ENCODE data around the gene SLC26A3. TPM values are rescaled to one million over a fixed set of nuclear protein-coding genes. Genes with fewer than 3 reads are reported as not detected.

The SLC26A3 gene
- total and polyA plus RNA-seq, 10 of the 15 experiments (the other 5 are each of a cell fraction or from before 2014, with no cell fraction given): 0.46 TPM; not detected in 9

DNA sequence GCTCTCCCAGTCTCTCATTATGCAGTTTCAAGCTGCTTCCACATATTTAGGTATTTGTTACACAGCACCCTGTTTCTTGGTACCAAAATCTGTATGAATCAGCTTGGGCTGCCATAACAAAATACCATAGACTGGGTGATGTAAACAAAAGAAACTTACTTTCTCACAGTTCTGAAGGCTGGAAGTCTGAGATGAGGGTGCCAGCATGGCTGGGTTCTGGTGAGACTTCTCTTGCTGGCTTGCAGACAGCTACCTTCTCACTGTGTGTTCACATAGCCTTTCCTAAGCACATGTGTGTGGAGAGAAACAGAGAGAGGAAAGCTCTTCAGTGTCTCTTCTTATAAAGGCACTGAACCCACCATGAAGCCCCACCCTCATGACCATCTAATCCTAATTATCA is 74.7 kb downstream of the SLC26A3 start:
- ChIA-PET CTCF (interaction anchor here (0.6 to 6.9 kb wide), 7 partner anchors 13 to 527 kb away, joined by 3 to 63 read pairs (median 3); no protein-coding TSS in a partner anchor), RAD21 (ENCODE audit: unreplicated experiment) (interaction anchor here (1.2 to 1.4 kb wide), 2 partner anchors 147 to 265 kb away, joined by 3 to 5 read pairs; no protein-coding TSS in a partner anchor), POLR2A (no interaction called here), SMC1A (ENCODE audit: uncharacterized antibody, unreplicated experiment) (interaction anchor here (0.6 to 1.6 kb wide), 7 partner anchors 9 to 266 kb away, joined by 3 to 6 read pairs (median 3); no protein-coding TSS in a partner anchor)
- H3K4me3 ChIP-seq: no peak overlapping the region
- no peaks in the 10 kb centered on the region for H3K27me3 ChIP-seq (replicated peaks in 1 of 2; ENCODE audit: control insufficient read depth in 2 of 2, insufficient read depth in 2 of 2, low read length in 1 of 2)
- in situ Hi-C loops (cut with MboI) (loop anchor here (5.0 to 10.0 kb wide), 3 partner anchors 276 to 933 kb away; no protein-coding TSS in a partner anchor), intact Hi-C loops (cut with micrococcal nuclease; ENCODE audit: unreplicated experiment) (loop anchor here (5.0 to 10.0 kb wide), 3 partner anchors 143 to 783 kb away; partner anchors contain the start of gene BCAP29)
- H2AFZ ChIP-seq (ENCODE audit: control insufficient read depth, low read depth, low read length): no peak overlapping the region
- H3K4me2 ChIP-seq (ENCODE audit: control insufficient read depth, insufficient read depth): no peak overlapping the region
- no TSS peak for BruUV-seq (replicated peaks)
- TF ChIP-seq SREBF2 (IDR thresholded peaks at IDR 0.05; ENCODE audit: low read length) (no peak), PAX8 (IDR thresholded peaks at IDR 0.05) (no peak), YY1 (IDR thresholded peaks at IDR 0.05; ENCODE audit: low read depth, low read length) (no peak), IKZF1 (conservative IDR thresholded peaks at IDR 0.05) (no peak)
- TF ChIP-seq, protein P1, sequence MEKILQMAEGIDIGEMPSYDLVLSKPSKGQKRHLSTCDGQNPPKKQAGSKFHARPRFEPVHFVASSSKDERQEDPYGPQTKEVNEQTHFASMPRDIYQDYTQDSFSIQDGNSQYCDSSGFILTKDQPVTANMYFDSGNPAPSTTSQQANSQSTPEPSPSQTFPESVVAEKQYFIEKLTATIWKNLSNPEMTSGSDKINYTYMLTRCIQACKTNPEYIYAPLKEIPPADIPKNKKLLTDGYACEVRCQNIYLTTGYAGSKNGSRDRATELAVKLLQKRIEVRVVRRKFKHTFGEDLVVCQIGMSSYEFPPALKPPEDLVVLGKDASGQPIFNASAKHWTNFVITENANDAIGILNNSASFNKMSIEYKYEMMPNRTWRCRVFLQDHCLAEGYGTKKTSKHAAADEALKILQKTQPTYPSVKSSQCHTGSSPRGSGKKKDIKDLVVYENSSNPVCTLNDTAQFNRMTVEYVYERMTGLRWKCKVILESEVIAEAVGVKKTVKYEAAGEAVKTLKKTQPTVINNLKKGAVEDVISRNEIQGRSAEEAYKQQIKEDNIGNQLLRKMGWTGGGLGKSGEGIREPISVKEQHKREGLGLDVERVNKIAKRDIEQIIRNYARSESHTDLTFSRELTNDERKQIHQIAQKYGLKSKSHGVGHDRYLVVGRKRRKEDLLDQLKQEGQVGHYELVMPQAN (conservative IDR thresholded peaks at IDR 0.05): no peak
- TF ChIP-seq, protein P2, sequence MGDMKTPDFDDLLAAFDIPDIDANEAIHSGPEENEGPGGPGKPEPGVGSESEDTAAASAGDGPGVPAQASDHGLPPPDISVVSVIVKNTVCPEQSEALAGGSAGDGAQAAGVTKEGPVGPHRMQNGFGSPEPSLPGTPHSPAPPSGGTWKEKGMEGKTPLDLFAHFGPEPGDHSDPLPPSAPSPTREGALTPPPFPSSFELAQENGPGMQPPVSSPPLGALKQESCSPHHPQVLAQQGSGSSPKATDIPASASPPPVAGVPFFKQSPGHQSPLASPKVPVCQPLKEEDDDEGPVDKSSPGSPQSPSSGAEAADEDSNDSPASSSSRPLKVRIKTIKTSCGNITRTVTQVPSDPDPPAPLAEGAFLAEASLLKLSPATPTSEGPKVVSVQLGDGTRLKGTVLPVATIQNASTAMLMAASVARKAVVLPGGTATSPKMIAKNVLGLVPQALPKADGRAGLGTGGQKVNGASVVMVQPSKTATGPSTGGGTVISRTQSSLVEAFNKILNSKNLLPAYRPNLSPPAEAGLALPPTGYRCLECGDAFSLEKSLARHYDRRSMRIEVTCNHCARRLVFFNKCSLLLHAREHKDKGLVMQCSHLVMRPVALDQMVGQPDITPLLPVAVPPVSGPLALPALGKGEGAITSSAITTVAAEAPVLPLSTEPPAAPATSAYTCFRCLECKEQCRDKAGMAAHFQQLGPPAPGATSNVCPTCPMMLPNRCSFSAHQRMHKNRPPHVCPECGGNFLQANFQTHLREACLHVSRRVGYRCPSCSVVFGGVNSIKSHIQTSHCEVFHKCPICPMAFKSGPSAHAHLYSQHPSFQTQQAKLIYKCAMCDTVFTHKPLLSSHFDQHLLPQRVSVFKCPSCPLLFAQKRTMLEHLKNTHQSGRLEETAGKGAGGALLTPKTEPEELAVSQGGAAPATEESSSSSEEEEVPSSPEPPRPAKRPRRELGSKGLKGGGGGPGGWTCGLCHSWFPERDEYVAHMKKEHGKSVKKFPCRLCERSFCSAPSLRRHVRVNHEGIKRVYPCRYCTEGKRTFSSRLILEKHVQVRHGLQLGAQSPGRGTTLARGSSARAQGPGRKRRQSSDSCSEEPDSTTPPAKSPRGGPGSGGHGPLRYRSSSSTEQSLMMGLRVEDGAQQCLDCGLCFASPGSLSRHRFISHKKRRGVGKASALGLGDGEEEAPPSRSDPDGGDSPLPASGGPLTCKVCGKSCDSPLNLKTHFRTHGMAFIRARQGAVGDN (IDR thresholded peaks at IDR 0.05): no peak
- TF ChIP-seq, protein P3, sequence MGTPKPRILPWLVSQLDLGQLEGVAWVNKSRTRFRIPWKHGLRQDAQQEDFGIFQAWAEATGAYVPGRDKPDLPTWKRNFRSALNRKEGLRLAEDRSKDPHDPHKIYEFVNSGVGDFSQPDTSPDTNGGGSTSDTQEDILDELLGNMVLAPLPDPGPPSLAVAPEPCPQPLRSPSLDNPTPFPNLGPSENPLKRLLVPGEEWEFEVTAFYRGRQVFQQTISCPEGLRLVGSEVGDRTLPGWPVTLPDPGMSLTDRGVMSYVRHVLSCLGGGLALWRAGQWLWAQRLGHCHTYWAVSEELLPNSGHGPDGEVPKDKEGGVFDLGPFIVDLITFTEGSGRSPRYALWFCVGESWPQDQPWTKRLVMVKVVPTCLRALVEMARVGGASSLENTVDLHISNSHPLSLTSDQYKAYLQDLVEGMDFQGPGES (IDR thresholded peaks at IDR 0.05): no peak
- TF ChIP-seq, protein P4, sequence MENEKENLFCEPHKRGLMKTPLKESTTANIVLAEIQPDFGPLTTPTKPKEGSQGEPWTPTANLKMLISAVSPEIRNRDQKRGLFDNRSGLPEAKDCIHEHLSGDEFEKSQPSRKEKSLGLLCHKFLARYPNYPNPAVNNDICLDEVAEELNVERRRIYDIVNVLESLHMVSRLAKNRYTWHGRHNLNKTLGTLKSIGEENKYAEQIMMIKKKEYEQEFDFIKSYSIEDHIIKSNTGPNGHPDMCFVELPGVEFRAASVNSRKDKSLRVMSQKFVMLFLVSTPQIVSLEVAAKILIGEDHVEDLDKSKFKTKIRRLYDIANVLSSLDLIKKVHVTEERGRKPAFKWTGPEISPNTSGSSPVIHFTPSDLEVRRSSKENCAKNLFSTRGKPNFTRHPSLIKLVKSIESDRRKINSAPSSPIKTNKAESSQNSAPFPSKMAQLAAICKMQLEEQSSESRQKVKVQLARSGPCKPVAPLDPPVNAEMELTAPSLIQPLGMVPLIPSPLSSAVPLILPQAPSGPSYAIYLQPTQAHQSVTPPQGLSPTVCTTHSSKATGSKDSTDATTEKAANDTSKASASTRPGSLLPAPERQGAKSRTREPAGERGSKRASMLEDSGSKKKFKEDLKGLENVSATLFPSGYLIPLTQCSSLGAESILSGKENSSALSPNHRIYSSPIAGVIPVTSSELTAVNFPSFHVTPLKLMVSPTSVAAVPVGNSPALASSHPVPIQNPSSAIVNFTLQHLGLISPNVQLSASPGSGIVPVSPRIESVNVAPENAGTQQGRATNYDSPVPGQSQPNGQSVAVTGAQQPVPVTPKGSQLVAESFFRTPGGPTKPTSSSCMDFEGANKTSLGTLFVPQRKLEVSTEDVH (IDR thresholded peaks at IDR 0.05; ENCODE audit: low read depth, partially characterized antibody): no peak
- H3K79me2 ChIP-seq (ENCODE audit: control insufficient read depth, insufficient read depth, low read length): no peaks in the 10 kb centered on the region
- no peaks in the 10 kb centered on the region; the same call in 2 of the 3 replicates for H3K9me3 ChIP-seq (replicated peaks; ENCODE audit: control insufficient read depth, insufficient read depth, low read length)
- H3K27ac ChIP-seq (ENCODE audit: control insufficient read depth, insufficient read depth): no peak overlapping the region
- DNase-seq (ENCODE audit: low read depth, low spot score): no peak
- H3K36me3 ChIP-seq (ENCODE audit: control insufficient read depth in 2 of 2, insufficient read depth in 2 of 2, low read length in 1 of 2): no peaks in the 10 kb centered on the region
- H3K4me1 ChIP-seq (ENCODE audit: control insufficient read depth, insufficient read depth, low read length): no peaks in the 10 kb centered on the region
- no peak overlapping the region for H3K9ac ChIP-seq (ENCODE audit: control insufficient read depth, insufficient read depth, low read length)
- no peaks in the 10 kb centered on the region for H4K20me1 ChIP-seq (ENCODE audit: control insufficient read depth, insufficient read depth)
- ATAC-seq: no peak
- FAIRE-seq: no peak

All from GM12878 (cell line).